Measurements from ENCODE around the gene DNAJC30. TPM values are rescaled to one million over a fixed set of nuclear protein-coding genes. Genes with fewer than 3 reads are reported as not detected.

The DNAJC30 gene
- total and polyA plus RNA-seq, 2 of the 8 experiments (the other 6 are each of a cell fraction or from before 2014, with no cell fraction given), result 6.1 to 6.3 TPM

DNA sequence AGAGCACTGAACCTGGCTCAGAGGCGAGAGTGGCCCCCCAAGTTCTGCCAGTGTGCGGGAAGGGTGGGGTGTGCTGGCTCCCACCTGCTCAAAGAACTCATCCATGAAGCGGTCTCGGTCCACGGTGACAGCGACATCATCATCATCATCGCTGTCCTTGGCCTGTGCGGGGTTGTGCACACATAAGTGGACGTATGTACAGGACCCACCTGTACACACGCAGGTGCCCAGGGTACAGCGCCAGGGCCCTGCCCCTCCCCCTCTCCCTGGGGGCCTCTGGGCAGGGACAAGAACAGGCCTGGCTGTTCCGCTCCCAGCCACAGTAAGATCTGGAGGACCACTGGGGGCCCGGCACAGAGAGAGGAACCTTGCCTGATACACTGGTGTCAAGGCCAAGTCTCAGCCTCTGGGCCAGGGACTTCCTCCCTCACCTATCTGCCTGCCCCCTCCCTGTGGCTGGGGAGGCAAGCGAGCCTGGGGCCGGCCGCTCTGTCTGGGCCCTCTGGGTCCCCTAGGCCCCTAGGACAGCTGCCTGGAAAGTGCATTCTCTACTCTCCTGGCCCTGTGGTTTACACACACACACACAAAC lies 25.8 kb upstream of the DNAJC30 start (continued):
- TF ChIP-seq SAP30 (IDR thresholded peaks at IDR 0.05; ENCODE audit: insufficient read depth, insufficient replicate concordance, low read length) (no peak), POLR2AphosphoS5 (IDR thresholded peaks at IDR 0.05; ENCODE audit: low read depth, low read length) (no peak), MAFK (IDR thresholded peaks at IDR 0.05; ENCODE audit: low read depth, low read length) (no peak)
